Mucosa of descending colon (tissue), 3 donors: ENCODE measurements around the gene LLGL1. TPM values are rescaled to one million over a fixed set of nuclear protein-coding genes. Genes with fewer than 3 reads are reported as not detected.
"Not testable (repeated sequence)": the region's sequence is repeated elsewhere in the genome, so short reads cannot be mapped to it uniquely, and the experiment has no call there.

ENCODE experiments used
- ATAC-seq: fragments of 200-7000 bp; cut with Tn5 transposase; one replicate; pipeline ENCODE4 v1.9.1; 2020; ENCODE audit warnings: mild to moderate bottlenecking, moderate library complexity
- DNase-seq, 3 donors: peaks; one replicate each; pipeline ENCODE4 v3.0.0-alpha.2; 2020
- H3K36me3 ChIP-seq: fragments of 200-600 bp; one replicate; pipeline ENCODE4 v1.8.0; 2021; ENCODE audit warnings: low read depth, mild to moderate bottlenecking
- H3K4me1 ChIP-seq: fragments of 200-600 bp; one replicate; pipeline ENCODE4 v1.8.0; 2021; ENCODE audit warnings: low read depth, mild to moderate bottlenecking
- H3K4me3 ChIP-seq: fragments of 200-600 bp; one replicate; pipeline ENCODE4 v1.8.0; 2021; ENCODE audit warnings: mild to moderate bottlenecking
- H3K9me3 ChIP-seq: fragments of 200-600 bp; one replicate; pipeline ENCODE4 v1.8.0; 2021; ENCODE audit warnings: mild to moderate bottlenecking
- CTCF ChIP-seq: fragments of 200-600 bp; IDR thresholded peaks from one replicate; pipeline ENCODE4 v1.8.0; 2022; ENCODE audit warnings: antibody characterized with exemption, mild to moderate bottlenecking
- intact Hi-C, 2 donors: fragments of 100-400 bp; cut with DNase I in 1 of 2; cut with micrococcal nuclease in 1 of 2; formaldehyde crosslinking; loops; one replicate each; pipeline versions ENCODE4 v1.11.0 to v1.11.1; 2022; cut with DNase I, micrococcal nuclease
- total RNA-seq, 3 donors: library from RNA; stranded (reverse); fragmentation: NEBNext Ultra II Directional in 2 of 3; extraction: Animal tissue kit (Norgen Biotek cat#: 25700) in 2 of 3; gene quantifications; one replicate each; pipeline versions ENCODE4 v1.2.1 to v1.2.4, GENCODE V29; 2021 to 2023
- donor health status: DM: no; HTN: no; CAD: no; lungs with moderate emphysema.
- donor health status: DM: no; HTN: no; CAD: no.
- donor health status: DM: no; HTN: yes; CAD: no.

Gene LLGL1
- total RNA-seq, 3 donors from 2014 or later: 6.7 to 15.1 (median 10.3) TPM

DNA sequence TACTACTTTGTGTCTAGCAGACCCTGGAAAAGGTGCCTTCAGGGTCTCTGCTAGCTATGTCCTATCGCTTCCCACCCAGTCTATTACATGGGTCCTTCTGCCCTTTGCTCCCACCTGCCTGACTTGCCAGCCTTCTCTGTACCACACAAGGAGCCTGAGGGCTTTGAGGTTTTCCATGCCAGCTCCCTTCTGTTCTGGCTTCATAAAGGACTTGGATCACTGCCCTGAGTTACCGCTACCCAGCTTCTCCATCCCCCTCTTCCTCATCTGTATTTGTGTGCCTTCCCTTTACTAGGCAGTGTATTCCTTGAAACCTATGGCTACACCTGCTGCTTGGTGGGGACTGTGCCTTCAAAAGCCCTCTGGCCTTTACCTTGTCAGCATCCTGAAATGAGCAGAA is 19.6 kb upstream of the LLGL1 start:
- no peaks in the 10 kb centered on the region for H3K9me3 ChIP-seq
- no peaks in the 10 kb centered on the region for H3K4me1 ChIP-seq
- DNase-seq (no peak), ATAC-seq (no peak)
- no peak overlapping the region for H3K4me3 ChIP-seq
- intact Hi-C loops: no loop called here
- TF ChIP-seq CTCF: no peak
- peaks cover 13% of the 10 kb centered on the region for H3K36me3 ChIP-seq

GRCh38 chr17:18206962-18207361 is 18.5 kb upstream of the LLGL1 start:
- ATAC-seq: no peak
- Histone ChIP-seq H3K4me3 (no peak overlapping the region), H3K9me3 (no peaks in the 10 kb centered on the region), H3K36me3 (peaks cover 13% of the 10 kb centered on the region), H3K4me1 (no peaks in the 10 kb centered on the region)
- no peak for TF ChIP-seq CTCF
- no peak for DNase-seq
- intact Hi-C loops: no loop called here

- no peaks in the 10 kb centered on the region for H3K9me3 ChIP-seq
- no peaks in the 10 kb centered on the region for H3K4me1 ChIP-seq
- H3K4me3 ChIP-seq: no peak overlapping the region
- ATAC-seq (no peak), DNase-seq (no peak)
- peaks cover 13% of the 10 kb centered on the region for H3K36me3 ChIP-seq
- no peak for TF ChIP-seq CTCF
- intact Hi-C loops: no loop called here
These were observed 17.3 kb upstream of the LLGL1 start for GRCh38 chr17:18208092-18208491.

DNA sequence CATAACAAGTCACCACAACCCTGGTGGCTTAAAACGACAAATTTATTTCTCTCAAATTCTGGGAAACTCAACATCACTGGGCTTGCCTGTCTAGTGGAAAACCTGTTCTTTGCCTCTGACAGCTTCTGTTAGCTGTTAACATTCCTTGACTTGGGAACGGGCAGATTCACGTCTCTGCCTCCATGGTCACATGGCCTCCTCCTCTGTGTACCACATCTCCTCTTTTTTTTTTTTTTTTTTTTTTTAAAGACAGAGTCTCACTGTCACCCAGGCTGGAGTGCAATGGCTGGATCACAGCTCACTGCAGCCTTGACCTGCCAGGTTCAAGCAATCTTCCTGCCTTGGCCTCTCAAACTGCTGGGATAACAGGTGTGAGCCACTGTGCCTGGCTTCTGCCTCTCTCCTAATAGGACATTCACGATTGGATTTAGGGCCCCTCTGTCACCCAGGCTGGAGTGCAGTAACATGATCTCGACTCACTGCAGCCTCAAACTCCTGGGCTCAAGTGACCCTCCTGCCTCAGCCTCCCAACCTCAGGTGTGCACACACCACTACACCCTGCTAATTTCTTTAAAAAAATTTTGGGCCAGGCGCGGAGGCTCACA is 11.7 kb upstream of the LLGL1 start:
- Histone ChIP-seq H3K36me3 (peaks cover 10% of the 10 kb centered on the region), H3K9me3 (no peaks in the 10 kb centered on the region), H3K4me1 (no peaks in the 10 kb centered on the region), H3K4me3 (no peak overlapping the region)
- TF ChIP-seq CTCF: no peak
- intact Hi-C loops: no loop called here
- ATAC-seq (no peak), DNase-seq (no peak)

GRCh38 chr17:18216906-18217305 is 8.5 kb upstream of the LLGL1 start:
- H3K4me3 ChIP-seq, H3K4me1 ChIP-seq, H3K9me3 ChIP-seq, H3K36me3 ChIP-seq, DNase-seq, intact Hi-C loops, ATAC-seq: not testable (repeated sequence)

DNA sequence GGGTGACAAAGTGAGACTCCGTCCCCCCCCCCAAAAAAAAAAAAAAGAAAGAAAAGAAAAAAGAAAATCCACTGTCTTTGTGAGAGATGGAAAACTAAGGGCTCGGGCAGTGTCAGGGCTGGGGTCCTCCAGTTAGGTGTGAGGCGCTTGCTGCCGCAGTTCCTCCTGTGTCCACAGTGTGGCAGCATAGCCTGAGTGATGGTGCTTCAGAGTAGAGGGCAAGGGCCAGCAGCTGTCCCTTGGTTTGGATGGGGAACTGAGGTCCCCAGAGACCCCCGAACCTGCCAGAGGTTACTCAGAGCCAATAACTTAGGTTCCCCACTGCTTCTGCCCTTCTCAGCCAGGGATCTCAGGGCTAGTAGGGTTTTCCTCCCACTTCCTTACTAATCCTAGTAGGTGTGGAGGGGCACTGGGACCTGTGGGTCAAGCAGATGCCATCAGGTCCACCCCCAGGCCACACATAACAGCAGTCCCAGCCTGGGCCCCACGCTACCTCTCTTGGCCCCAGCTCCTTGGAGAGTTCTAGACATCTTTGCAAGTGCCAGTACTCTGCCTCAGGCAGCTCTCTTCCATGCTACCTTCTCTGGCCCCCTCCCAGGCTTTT is 7.9 kb upstream of the LLGL1 start:
- peak; percentile 95 for TF ChIP-seq CTCF
- intact Hi-C loops: no loop called here
- ATAC-seq (peak; percentile 95), DNase-seq (peak in 2 of 3 donors; percentile 86 to 87)
- Histone ChIP-seq H3K4me3 (no peak overlapping the region), H3K4me1 (no peaks in the 10 kb centered on the region), H3K9me3 (no peaks in the 10 kb centered on the region), H3K36me3 (no peaks in the 10 kb centered on the region)
